ENCODE measurements around the gene MEIOC.

MEIOC gene

GRCh38 chr17:44693609-44694008 is 37.3 kb downstream of the MEIOC start:
- TF ChIP-seq TAF1 (IDR thresholded peaks at IDR 0.05; ENCODE audit: low read depth) (no peak), USF1 (IDR thresholded peaks at IDR 0.05) (no peak), MAX (IDR thresholded peaks at IDR 0.05) (no peak), CREB1 (IDR thresholded peaks at IDR 0.05; ENCODE audit: low read depth) (no peak)

- TF ChIP-seq EP300 (IDR thresholded peaks at IDR 0.05; ENCODE audit: borderline replicate concordance): no peak
- TF ChIP-seq TAF1 (IDR thresholded peaks at IDR 0.05; ENCODE audit: low read depth): no peak
- TF ChIP-seq FOXM1 (IDR thresholded peaks at IDR 0.05; ENCODE audit: borderline replicate concordance, low read depth): no peak
- TF ChIP-seq CREB1 (IDR thresholded peaks at IDR 0.05; ENCODE audit: low read depth): no peak
- no peak for TF ChIP-seq RAD21 (IDR thresholded peaks at IDR 0.05; ENCODE audit: low read depth)
- TF ChIP-seq REST (IDR thresholded peaks at IDR 0.05; ENCODE audit: low read depth): no peak
- TF ChIP-seq ZBTB7A (IDR thresholded peaks at IDR 0.05; ENCODE audit: low read depth): no peak
- TF ChIP-seq TEAD4 (IDR thresholded peaks at IDR 0.05): no peak
Observed at GRCh38 chr17:44707755-44708400, 51.6 kb downstream of the MEIOC start.

GRCh38 chr17:44708401-44709263 is 52.4 kb downstream of the MEIOC start, which contains the start of gene DBF4B:
DBF4B (plus strand) TSS chr17:44708665; CDS start chr17:44708821, 156 bp downstream.
- no peak for TF ChIP-seq USF1 (IDR thresholded peaks at IDR 0.05)
- TF ChIP-seq MAX (IDR thresholded peaks at IDR 0.05): peak; percentile 44; the same call in 1 of the 2 replicates
- TF ChIP-seq YY1 (IDR thresholded peaks at IDR 0.05; ENCODE audit: low read depth): peak; percentile 54; the same call in 1 of the 2 replicates
- no peak for TF ChIP-seq ZBTB7A (IDR thresholded peaks at IDR 0.05; ENCODE audit: low read depth)
- TF ChIP-seq REST (IDR thresholded peaks at IDR 0.05; ENCODE audit: low read depth): no peak
- no peak for TF ChIP-seq FOXM1 (IDR thresholded peaks at IDR 0.05; ENCODE audit: borderline replicate concordance, low read depth)
- TF ChIP-seq RAD21 (IDR thresholded peaks at IDR 0.05; ENCODE audit: low read depth): no peak
- no peak for TF ChIP-seq CREB1 (IDR thresholded peaks at IDR 0.05; ENCODE audit: low read depth)
- peak; percentile 87 for TF ChIP-seq EGR1 (IDR thresholded peaks at IDR 0.05)
- 0 out of 2 replicates have a peak, but pooled peaks have one; percentile 10 for TF ChIP-seq CEBPB (IDR thresholded peaks at IDR 0.05)
- TF ChIP-seq TAF1 (IDR thresholded peaks at IDR 0.05; ENCODE audit: low read depth): peak; percentile 82; the same call in 1 of the 2 replicates
- peak; percentile 50 for TF ChIP-seq TCF12 (IDR thresholded peaks at IDR 0.05; ENCODE audit: low read depth)
- no peak for TF ChIP-seq NFIC (IDR thresholded peaks at IDR 0.05)
- TF ChIP-seq TEAD4 (IDR thresholded peaks at IDR 0.05): no peak
- TF ChIP-seq EP300 (IDR thresholded peaks at IDR 0.05; ENCODE audit: borderline replicate concordance): no peak; the same call in 1 of the 2 replicates

- TF ChIP-seq NFIC (IDR thresholded peaks at IDR 0.05) (no peak), MAX (IDR thresholded peaks at IDR 0.05) (no peak), TEAD4 (IDR thresholded peaks at IDR 0.05) (no peak), REST (IDR thresholded peaks at IDR 0.05; ENCODE audit: low read depth) (no peak), CEBPB (IDR thresholded peaks at IDR 0.05) (no peak), CREB1 (IDR thresholded peaks at IDR 0.05; ENCODE audit: low read depth) (no peak), USF1 (IDR thresholded peaks at IDR 0.05) (no peak), EGR1 (IDR thresholded peaks at IDR 0.05) (no peak), TAF1 (IDR thresholded peaks at IDR 0.05; ENCODE audit: low read depth) (no peak), FOXM1 (IDR thresholded peaks at IDR 0.05; ENCODE audit: borderline replicate concordance, low read depth) (no peak), ZBTB7A (IDR thresholded peaks at IDR 0.05; ENCODE audit: low read depth) (no peak), TCF12 (IDR thresholded peaks at IDR 0.05; ENCODE audit: low read depth) (no peak), EP300 (IDR thresholded peaks at IDR 0.05; ENCODE audit: borderline replicate concordance) (no peak), YY1 (IDR thresholded peaks at IDR 0.05; ENCODE audit: low read depth) (no peak), RAD21 (IDR thresholded peaks at IDR 0.05; ENCODE audit: low read depth) (no peak)
Observed at GRCh38 chr17:44719444-44719843, 63.2 kb downstream of the MEIOC start.
